Measurements from ENCODE around the gene SLC35B2. TPM values are rescaled to one million over a fixed set of nuclear protein-coding genes. Genes with fewer than 3 reads are reported as not detected.

The SLC35B2 gene
- total RNA-seq, 1 donor from 2014 or later: 26.1 TPM

- no peaks in the 10 kb centered on the region for H3K4me1 ChIP-seq (ENCODE audit: control insufficient read depth in 3 of 3, insufficient read depth in 3 of 3, low read length in 3 of 3)
- no peaks in the 10 kb centered on the region for H3K9me3 ChIP-seq (ENCODE audit: control insufficient read depth in 3 of 3, low read length in 3 of 3)
- H3K27me3 ChIP-seq (ENCODE audit: control insufficient read depth in 3 of 3, insufficient read depth in 3 of 3, low read length in 3 of 3): peaks cover 25 to 65% (median 48%) of the 10 kb centered on the region in 3 donors
- H3K4me3 ChIP-seq (ENCODE audit: low read length in 3 of 3): no peak overlapping the region
- H3K9ac ChIP-seq (ENCODE audit: low read depth in 1 of 3, low read length in 3 of 3): no peak overlapping the region
- H3K27ac ChIP-seq (ENCODE audit: low read depth, low read length): no peak overlapping the region
- no peaks in the 10 kb centered on the region for H3K36me3 ChIP-seq (ENCODE audit: control insufficient read depth in 3 of 3, insufficient read depth in 3 of 3, low read length in 3 of 3)
Observed at GRCh38 chr6:44286285-44286565, 28.9 kb upstream of the SLC35B2 start.

- Histone ChIP-seq H3K27ac (ENCODE audit: low read depth, low read length) (no peak overlapping the region), H3K4me1 (ENCODE audit: control insufficient read depth in 3 of 3, insufficient read depth in 3 of 3, low read length in 3 of 3) (no peaks in the 10 kb centered on the region), H3K4me3 (ENCODE audit: low read length in 3 of 3) (no peak overlapping the region), H3K9ac (ENCODE audit: low read depth in 1 of 3, low read length in 3 of 3) (no peak overlapping the region), H3K27me3 (ENCODE audit: control insufficient read depth in 3 of 3, insufficient read depth in 3 of 3, low read length in 3 of 3) (peaks cover 22 to 61% (median 48%) of the 10 kb centered on the region in 3 donors), H3K9me3 (ENCODE audit: control insufficient read depth in 3 of 3, low read length in 3 of 3) (no peaks in the 10 kb centered on the region), H3K36me3 (ENCODE audit: control insufficient read depth in 3 of 3, insufficient read depth in 3 of 3, low read length in 3 of 3) (no peaks in the 10 kb centered on the region)
Observed at GRCh38 chr6:44285552-44286284, 28.4 kb upstream of the SLC35B2 start.

GRCh38 chr6:44284867-44285266, 27.5 kb upstream of the SLC35B2 start:
- Histone ChIP-seq H3K9ac (ENCODE audit: low read depth in 1 of 3, low read length in 3 of 3) (no peak overlapping the region), H3K4me1 (ENCODE audit: control insufficient read depth in 3 of 3, insufficient read depth in 3 of 3, low read length in 3 of 3) (no peaks in the 10 kb centered on the region), H3K9me3 (ENCODE audit: control insufficient read depth in 3 of 3, low read length in 3 of 3) (no peaks in the 10 kb centered on the region), H3K27ac (ENCODE audit: low read depth, low read length) (no peak overlapping the region), H3K27me3 (ENCODE audit: control insufficient read depth in 3 of 3, insufficient read depth in 3 of 3, low read length in 3 of 3) (peaks cover 19 to 55% (median 43%) of the 10 kb centered on the region in 3 donors), H3K36me3 (ENCODE audit: control insufficient read depth in 3 of 3, insufficient read depth in 3 of 3, low read length in 3 of 3) (no peaks in the 10 kb centered on the region), H3K4me3 (ENCODE audit: low read length in 3 of 3) (no peak overlapping the region)

GRCh38 chr6:44284121-44284520, 26.8 kb upstream of the SLC35B2 start:
- Histone ChIP-seq H3K4me1 (ENCODE audit: control insufficient read depth in 3 of 3, insufficient read depth in 3 of 3, low read length in 3 of 3) (no peaks in the 10 kb centered on the region), H3K27ac (ENCODE audit: low read depth, low read length) (no peak overlapping the region), H3K4me3 (ENCODE audit: low read length in 3 of 3) (no peak overlapping the region), H3K9me3 (ENCODE audit: control insufficient read depth in 3 of 3, low read length in 3 of 3) (no peaks in the 10 kb centered on the region), H3K36me3 (ENCODE audit: control insufficient read depth in 3 of 3, insufficient read depth in 3 of 3, low read length in 3 of 3) (no peaks in the 10 kb centered on the region), H3K27me3 (ENCODE audit: control insufficient read depth in 3 of 3, insufficient read depth in 3 of 3, low read length in 3 of 3) (peaks cover 13 to 50% (median 37%) of the 10 kb centered on the region in 3 donors), H3K9ac (ENCODE audit: low read depth in 1 of 3, low read length in 3 of 3) (no peak overlapping the region)

GRCh38 chr6:44278774-44279697, 21.7 kb upstream of the SLC35B2 start:
- Histone ChIP-seq H3K27me3 (ENCODE audit: control insufficient read depth in 3 of 3, insufficient read depth in 3 of 3, low read length in 3 of 3) (peaks cover 42 to 52% (median 42%) of the 10 kb centered on the region in 3 donors), H3K9me3 (ENCODE audit: control insufficient read depth in 3 of 3, low read length in 3 of 3) (no peaks in the 10 kb centered on the region), H3K27ac (ENCODE audit: low read depth, low read length) (no peak overlapping the region), H3K9ac (ENCODE audit: low read depth in 1 of 3, low read length in 3 of 3) (no peak overlapping the region), H3K36me3 (ENCODE audit: control insufficient read depth in 3 of 3, insufficient read depth in 3 of 3, low read length in 3 of 3) (no peaks in the 10 kb centered on the region), H3K4me3 (ENCODE audit: low read length in 3 of 3) (no peak overlapping the region), H3K4me1 (ENCODE audit: control insufficient read depth in 3 of 3, insufficient read depth in 3 of 3, low read length in 3 of 3) (peaks cover 0 to 5% (median 3%) of the 10 kb centered on the region in 3 donors)

- Histone ChIP-seq H3K4me1 (ENCODE audit: control insufficient read depth in 3 of 3, insufficient read depth in 3 of 3, low read length in 3 of 3) (peaks cover 0 to 5% (median 3%) of the 10 kb centered on the region in 3 donors), H3K9me3 (ENCODE audit: control insufficient read depth in 3 of 3, low read length in 3 of 3) (no peaks in the 10 kb centered on the region), H3K27me3 (ENCODE audit: control insufficient read depth in 3 of 3, insufficient read depth in 3 of 3, low read length in 3 of 3) (peaks cover 43 to 56% (median 49%) of the 10 kb centered on the region in 3 donors), H3K36me3 (ENCODE audit: control insufficient read depth in 3 of 3, insufficient read depth in 3 of 3, low read length in 3 of 3) (no peaks in the 10 kb centered on the region), H3K4me3 (ENCODE audit: low read length in 3 of 3) (no peak overlapping the region), H3K9ac (ENCODE audit: low read depth in 1 of 3, low read length in 3 of 3) (no peak overlapping the region), H3K27ac (ENCODE audit: low read depth, low read length) (no peak overlapping the region)
Observed at GRCh38 chr6:44278315-44278714, 21.0 kb upstream of the SLC35B2 start.

- Histone ChIP-seq H3K4me3 (ENCODE audit: low read length in 3 of 3) (no peak overlapping the region), H3K9me3 (ENCODE audit: control insufficient read depth in 3 of 3, low read length in 3 of 3) (no peaks in the 10 kb centered on the region), H3K27ac (ENCODE audit: low read depth, low read length) (no peak overlapping the region), H3K36me3 (ENCODE audit: control insufficient read depth in 3 of 3, insufficient read depth in 3 of 3, low read length in 3 of 3) (no peaks in the 10 kb centered on the region), H3K4me1 (ENCODE audit: control insufficient read depth in 3 of 3, insufficient read depth in 3 of 3, low read length in 3 of 3) (peaks cover 0 to 5% (median 3%) of the 10 kb centered on the region in 3 donors), H3K27me3 (ENCODE audit: control insufficient read depth in 3 of 3, insufficient read depth in 3 of 3, low read length in 3 of 3) (peaks cover 46 to 58% (median 54%) of the 10 kb centered on the region in 3 donors), H3K9ac (ENCODE audit: low read depth in 1 of 3, low read length in 3 of 3) (no peak overlapping the region)
Observed at GRCh38 chr6:44277763-44278162, 20.4 kb upstream of the SLC35B2 start.

- Histone ChIP-seq H3K4me3 (ENCODE audit: low read length in 3 of 3) (no peak overlapping the region), H3K4me1 (ENCODE audit: control insufficient read depth in 3 of 3, insufficient read depth in 3 of 3, low read length in 3 of 3) (peaks cover 0 to 5% (median 3%) of the 10 kb centered on the region in 3 donors), H3K9ac (ENCODE audit: low read depth in 1 of 3, low read length in 3 of 3) (no peak overlapping the region), H3K9me3 (ENCODE audit: control insufficient read depth in 3 of 3, low read length in 3 of 3) (no peaks in the 10 kb centered on the region), H3K27me3 (ENCODE audit: control insufficient read depth in 3 of 3, insufficient read depth in 3 of 3, low read length in 3 of 3) (peaks cover 48 to 63% (median 60%) of the 10 kb centered on the region in 3 donors), H3K27ac (ENCODE audit: low read depth, low read length) (no peak overlapping the region), H3K36me3 (ENCODE audit: control insufficient read depth in 3 of 3, insufficient read depth in 3 of 3, low read length in 3 of 3) (no peaks in the 10 kb centered on the region)
Observed at GRCh38 chr6:44276667-44277640, 19.6 kb upstream of the SLC35B2 start.

- peaks cover 58 to 72% (median 69%) of the 10 kb centered on the region in 3 donors for H3K27me3 ChIP-seq (ENCODE audit: control insufficient read depth in 3 of 3, insufficient read depth in 3 of 3, low read length in 3 of 3)
- H3K9ac ChIP-seq (ENCODE audit: low read depth in 1 of 3, low read length in 3 of 3): peak overlapping the region in 1 of 3 donors; percentile 25
- peaks cover 0 to 5% (median 5%) of the 10 kb centered on the region in 3 donors for H3K4me1 ChIP-seq (ENCODE audit: control insufficient read depth in 3 of 3, insufficient read depth in 3 of 3, low read length in 3 of 3)
- H3K27ac ChIP-seq (ENCODE audit: low read depth, low read length): no peak overlapping the region
- no peaks in the 10 kb centered on the region for H3K9me3 ChIP-seq (ENCODE audit: control insufficient read depth in 3 of 3, low read length in 3 of 3)
- H3K36me3 ChIP-seq (ENCODE audit: control insufficient read depth in 3 of 3, insufficient read depth in 3 of 3, low read length in 3 of 3): no peaks in the 10 kb centered on the region
- H3K4me3 ChIP-seq (ENCODE audit: low read length in 3 of 3): peak overlapping the region in 2 of 3 donors; percentile 49 to 52
Observed at GRCh38 chr6:44275749-44276648, 18.7 kb upstream of the SLC35B2 start.

Data from skeletal muscle tissue (tissue), 4 donors.